Measurements from ENCODE around the gene LRRC74B.

Gene LRRC74B

GRCh38 chr22:21009638-21010425, 35.9 kb upstream of the LRRC74B start:
- H3K4me3 ChIP-seq (ENCODE audit: low read length), result no peak overlapping the region
- peak; percentile 33 for DNase-seq (ENCODE audit: low read depth)

GRCh38 chr22:21010426-21011113, 35.2 kb upstream of the LRRC74B start:
- no peak overlapping the region for H3K4me3 ChIP-seq (ENCODE audit: low read length)
- no peak for DNase-seq (ENCODE audit: low read depth)
- no peak for TF ChIP-seq CTCF (conservative IDR thresholded peaks at IDR 0.05; ENCODE audit: low read length)

More at GRCh38 chr22:21009638-21010425, 35.9 kb upstream of the LRRC74B start:
- TF ChIP-seq CTCF (conservative IDR thresholded peaks at IDR 0.05; ENCODE audit: low read length), result no peak

- no peak for DNase-seq (ENCODE audit: low read depth)
- no peak overlapping the region for H3K4me3 ChIP-seq (ENCODE audit: low read length)
- TF ChIP-seq CTCF (conservative IDR thresholded peaks at IDR 0.05; ENCODE audit: low read length), result no peak
These were observed 33.0 kb upstream of the LRRC74B start for GRCh38 chr22:21012446-21013407.

GRCh38 chr22:21013657-21014201, 32.0 kb upstream of the LRRC74B start:
- no peak for TF ChIP-seq CTCF (conservative IDR thresholded peaks at IDR 0.05; ENCODE audit: low read length)
- DNase-seq (ENCODE audit: low read depth), result no peak
- peak overlapping the region; percentile 69 for H3K4me3 ChIP-seq (ENCODE audit: low read length)

GRCh38 chr22:21014202-21014725, 31.5 kb upstream of the LRRC74B start:
- no peak for TF ChIP-seq CTCF (conservative IDR thresholded peaks at IDR 0.05; ENCODE audit: low read length)
- peak overlapping the region; percentile 69 for H3K4me3 ChIP-seq (ENCODE audit: low read length)
- DNase-seq (ENCODE audit: low read depth), result peak; percentile 83

- peak; percentile 33 for DNase-seq (ENCODE audit: low read depth)
- peak within 1 kb of the TSS; percentile 69 for H3K4me3 ChIP-seq (ENCODE audit: low read length)
- no peak for TF ChIP-seq CTCF (conservative IDR thresholded peaks at IDR 0.05; ENCODE audit: low read length)
These were observed 30.9 kb upstream of the LRRC74B start, which contains the start of gene P2RX6 for GRCh38 chr22:21014726-21015465. TSS of gene P2RX6 (plus strand) at chr22:21015165. CDS start at chr22:21015175, 10 bp downstream.
